Right lobe of liver (tissue), 6 donors: Measurements from ENCODE around the gene LIPE. TPM values are rescaled to one million over a fixed set of nuclear protein-coding genes. Genes with fewer than 3 reads are reported as not detected.

ENCODE experiments used
- ATAC-seq, 4 donors: fragments of 200-7000 bp; cut with Tn5 transposase; one replicate each; pipeline ENCODE4 v1.9.1; 2020; ENCODE audit warnings: mild to moderate bottlenecking in 4 of 4, moderate library complexity in 4 of 4
- DNase-seq, 3 donors: peaks; one replicate each; pipeline ENCODE4 v3.0.0-alpha.2; 2020
- H3K27ac ChIP-seq, 3 donors: fragments of 200-600 bp; one replicate each; pipeline ENCODE4 v1.8.0; 2022
- H3K27me3 ChIP-seq, 2 donors: fragments of 200-600 bp; one replicate each; pipeline ENCODE4 v1.8.0; 2022
- H3K36me3 ChIP-seq, 4 donors: fragments of 200-600 bp; sonication (generic) in 1 of 4; one replicate each; pipeline versions ENCODE4 v1.5.1 to v1.8.0; 2017 to 2022; ENCODE audit warnings: control low read depth in 1 of 4
- H3K4me1 ChIP-seq, 4 donors: fragments of 200-600 bp; sonication (generic) in 1 of 4; one replicate each; pipeline versions ENCODE4 v1.5.1 to v1.8.0; 2017 to 2022; ENCODE audit warnings: control low read depth in 1 of 4
- H3K4me3 ChIP-seq, 3 donors: fragments of 200-600 bp; one replicate each; pipeline ENCODE4 v1.8.0; 2022
- H3K9me3 ChIP-seq, 4 donors: fragments of 200-600 bp; sonication (generic) in 1 of 4; one replicate each; pipeline versions ENCODE4 v1.5.1 to v1.8.0; 2017 to 2022; ENCODE audit warnings: control low read depth in 1 of 4
- POLR2A ChIP-seq: fragments of 450-650 bp; IDR thresholded peaks from one replicate; pipeline ENCODE4 v1.6.1; 2017; ENCODE audit warnings: antibody characterized with exemption, mild to moderate bottlenecking
- WGBS: methylation state at CpG from one replicate; pipeline ENCODE4 v1.1.6; 2018; ENCODE audit warnings: low coverage, low lambda C conversion rate; ENCODE audit not compliant: insufficient coverage; ENCODE audit errors: missing lambda C conversion rate; 5-methylcytosine and 5-hydroxymethylcytosine counted together
- intact Hi-C, 2 donors: fragments of 100-400 bp; cut with DNase I; formaldehyde crosslinking; loops; one replicate each; pipeline versions ENCODE4 v1.11.2 to v1.14.1; 2022
- total RNA-seq, 6 experiments: library from RNA; depleted of rRNA in 2 of 6; stranded (reverse); fragments of >200 nt in 2 of 6; fragmentation: NEBNext Ultra II Directional in 3 of 6; extraction: Animal tissue kit (Norgen Biotek cat#: 25700) in 3 of 6; gene quantifications; one replicate each; pipeline versions ENCODE4 v1.1.0 to v1.2.4, GENCODE V29; 2016 to 2023
- TF ChIP-seq, protein P1 (sequence below), 4 donors: fragments of 200-600 bp in 3 of 4; fragments of 450-650 bp in 1 of 4; IDR thresholded peaks; one replicate each; pipeline versions ENCODE4 v1.5.1 to v1.8.0; 2016 to 2022; ENCODE audit warnings: antibody characterized with exemption in 4 of 4, mild to moderate bottlenecking in 2 of 4
- donor health status: DM: no; HTN: yes; CAD: no.
- donor health status: DM: no; HTN: no; CAD: no.
- donor health status: DM: no; HTN: no; CAD: no.
- donor health status: DM: no; HTN: yes; CAD: no.
- donor health status: DM: no; HTN: yes; CAD: no.

Gene LIPE
- total RNA-seq, 6 experiments from 2014 or later = 0.87 to 2.5 (median 1.8) TPM

DNA sequence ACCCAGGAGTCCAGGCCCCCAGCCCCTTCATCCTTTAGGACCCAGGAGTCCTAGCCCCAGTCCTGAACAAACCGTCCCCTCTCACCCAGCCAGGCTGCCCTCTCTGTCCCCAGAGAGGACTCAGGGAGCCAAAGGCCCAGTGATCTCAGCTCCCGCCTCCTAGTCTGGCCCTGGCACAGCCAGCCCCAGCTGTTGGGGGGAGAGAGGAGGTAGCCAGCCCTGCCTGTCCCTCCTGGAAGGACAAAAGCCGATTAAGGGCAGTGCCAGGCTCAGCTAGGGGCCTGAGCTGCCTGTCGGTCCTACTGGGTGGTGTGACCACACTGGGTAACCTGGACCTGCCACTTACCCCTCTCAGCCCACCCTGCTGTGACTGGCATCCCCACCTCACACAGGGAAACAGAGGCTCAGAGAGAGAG lies 14.5 kb downstream of the LIPE start:
- TF ChIP-seq, protein P1, sequence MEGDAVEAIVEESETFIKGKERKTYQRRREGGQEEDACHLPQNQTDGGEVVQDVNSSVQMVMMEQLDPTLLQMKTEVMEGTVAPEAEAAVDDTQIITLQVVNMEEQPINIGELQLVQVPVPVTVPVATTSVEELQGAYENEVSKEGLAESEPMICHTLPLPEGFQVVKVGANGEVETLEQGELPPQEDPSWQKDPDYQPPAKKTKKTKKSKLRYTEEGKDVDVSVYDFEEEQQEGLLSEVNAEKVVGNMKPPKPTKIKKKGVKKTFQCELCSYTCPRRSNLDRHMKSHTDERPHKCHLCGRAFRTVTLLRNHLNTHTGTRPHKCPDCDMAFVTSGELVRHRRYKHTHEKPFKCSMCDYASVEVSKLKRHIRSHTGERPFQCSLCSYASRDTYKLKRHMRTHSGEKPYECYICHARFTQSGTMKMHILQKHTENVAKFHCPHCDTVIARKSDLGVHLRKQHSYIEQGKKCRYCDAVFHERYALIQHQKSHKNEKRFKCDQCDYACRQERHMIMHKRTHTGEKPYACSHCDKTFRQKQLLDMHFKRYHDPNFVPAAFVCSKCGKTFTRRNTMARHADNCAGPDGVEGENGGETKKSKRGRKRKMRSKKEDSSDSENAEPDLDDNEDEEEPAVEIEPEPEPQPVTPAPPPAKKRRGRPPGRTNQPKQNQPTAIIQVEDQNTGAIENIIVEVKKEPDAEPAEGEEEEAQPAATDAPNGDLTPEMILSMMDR (IDR thresholded peaks at IDR 0.05) = no peak
- no peak for TF ChIP-seq POLR2A
- ATAC-seq (no peak), DNase-seq (no peak)
- Histone ChIP-seq H3K9me3 (no peaks in the 10 kb centered on the region), H3K27me3 (no peaks in the 10 kb centered on the region), H3K36me3 (no peaks in the 10 kb centered on the region), H3K27ac (no peak overlapping the region), H3K4me3 (no peak overlapping the region), H3K4me1 (peaks cover 0 to 12% (median 6%) of the 10 kb centered on the region in 4 donors)
- WGBS = no CpG with 5 or more reads among the region's 4 CpGs
- intact Hi-C loops = no loop called here

DNA sequence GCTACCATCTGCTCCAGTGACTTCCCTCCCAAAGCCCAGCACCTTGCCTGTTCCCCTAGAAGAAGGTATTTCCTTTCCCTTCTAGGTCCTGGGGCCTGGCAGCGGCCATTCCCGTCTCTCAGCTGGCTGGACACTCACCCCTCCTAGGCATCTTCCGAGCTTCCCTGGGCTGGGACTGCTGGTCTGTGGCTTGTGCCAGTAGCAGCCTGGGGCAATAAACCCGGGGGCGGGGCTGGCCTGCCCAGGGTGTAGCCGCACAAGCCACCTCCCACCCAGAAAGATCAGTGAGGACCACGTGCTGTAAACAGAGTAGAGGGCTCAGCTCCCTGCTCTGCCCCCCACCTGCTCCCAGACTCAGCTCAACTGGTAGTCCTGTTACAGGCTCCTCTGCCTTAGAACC lies 15.0 kb downstream of the LIPE start:
- no peak overlapping the region for H3K27ac ChIP-seq
- no peaks in the 10 kb centered on the region for H3K27me3 ChIP-seq
- ATAC-seq (no peak), DNase-seq (no peak)
- H3K9me3 ChIP-seq = no peaks in the 10 kb centered on the region
- intact Hi-C loops = no loop called here
- no CpG with 5 or more reads among the region's 7 CpGs for WGBS
- no peak overlapping the region for H3K4me3 ChIP-seq
- H3K4me1 ChIP-seq = peaks cover 0 to 12% (median 6%) of the 10 kb centered on the region in 4 donors
- H3K36me3 ChIP-seq = no peaks in the 10 kb centered on the region
- TF ChIP-seq, protein P1 (IDR thresholded peaks at IDR 0.05) = no peak
- no peak for TF ChIP-seq POLR2A

DNA sequence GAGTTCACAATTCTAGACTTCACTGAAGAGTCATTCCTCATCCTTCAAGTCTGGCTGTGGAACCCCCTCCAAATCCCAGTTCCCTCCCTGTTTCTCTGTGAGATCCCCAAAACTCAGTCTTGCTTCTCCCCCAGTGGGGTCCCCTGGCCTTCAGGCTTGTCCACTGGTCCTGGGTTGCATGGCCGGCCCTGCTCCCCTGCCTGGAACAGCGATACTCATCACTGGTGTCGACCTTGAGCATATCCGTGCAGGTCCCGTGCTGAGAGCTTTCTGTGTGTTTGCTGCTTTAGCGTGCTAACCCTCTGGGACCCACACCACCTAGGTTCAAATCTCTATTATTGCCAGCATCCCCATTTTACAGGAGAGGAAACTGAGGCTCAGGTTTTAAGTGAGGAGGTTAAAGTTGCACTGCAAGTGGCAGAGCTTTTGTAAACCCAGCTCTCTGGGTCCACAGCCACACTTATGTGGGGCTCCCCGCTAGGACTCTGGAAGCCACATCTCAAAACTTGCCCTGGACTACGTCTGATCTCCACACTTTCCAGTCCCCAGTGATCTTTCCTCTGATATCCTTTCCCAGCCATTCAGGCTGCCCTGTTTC lies 15.5 kb downstream of the LIPE start:
- intact Hi-C loops = no loop called here
- H3K9me3 ChIP-seq = no peaks in the 10 kb centered on the region
- TF ChIP-seq POLR2A = no peak
- TF ChIP-seq, protein P1 (IDR thresholded peaks at IDR 0.05) = no peak
- no peak for DNase-seq
- no peak for ATAC-seq
- peaks cover 0 to 12% (median 6%) of the 10 kb centered on the region in 4 donors for H3K4me1 ChIP-seq
- H3K36me3 ChIP-seq = no peaks in the 10 kb centered on the region
- WGBS = 93% methylated on average over 7 of the region's 8 CpGs
- H3K27ac ChIP-seq = no peak overlapping the region
- H3K27me3 ChIP-seq = no peaks in the 10 kb centered on the region
- no peak overlapping the region for H3K4me3 ChIP-seq

DNA sequence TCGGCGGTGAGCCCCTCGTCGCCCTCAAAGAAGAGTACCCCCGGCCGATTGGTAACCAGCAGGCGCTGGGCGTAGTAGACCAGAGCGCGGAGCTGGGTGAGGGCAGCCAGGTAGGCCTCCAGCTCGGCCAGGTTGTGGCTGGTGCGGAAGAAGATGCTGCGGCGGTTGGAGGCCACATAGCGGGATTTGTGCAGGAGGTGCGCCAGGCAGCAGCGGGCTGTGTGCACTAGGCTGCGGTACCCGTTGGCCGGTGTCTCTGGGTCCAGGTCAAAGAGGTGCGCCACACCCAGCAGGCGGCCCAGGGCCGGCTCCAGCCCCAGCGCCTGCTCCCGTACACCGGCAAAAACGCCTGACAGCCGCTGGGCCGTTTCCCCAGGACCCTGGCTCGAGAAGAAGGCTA lies 16.8 kb downstream of the LIPE start:
- Histone ChIP-seq H3K4me1 (peaks cover 0 to 12% (median 6%) of the 10 kb centered on the region in 4 donors), H3K27me3 (no peaks in the 10 kb centered on the region), H3K4me3 (no peak overlapping the region), H3K27ac (no peak overlapping the region), H3K9me3 (no peaks in the 10 kb centered on the region), H3K36me3 (no peaks in the 10 kb centered on the region)
- DNase-seq (no peak), ATAC-seq (no peak)
- TF ChIP-seq, protein P1 (IDR thresholded peaks at IDR 0.05) = no peak
- no peak for TF ChIP-seq POLR2A
- intact Hi-C loops = no loop called here
- 67% methylated on average over 4 of the region's 30 CpGs for WGBS
